ENCODE data around the gene RFC1.

DNA sequence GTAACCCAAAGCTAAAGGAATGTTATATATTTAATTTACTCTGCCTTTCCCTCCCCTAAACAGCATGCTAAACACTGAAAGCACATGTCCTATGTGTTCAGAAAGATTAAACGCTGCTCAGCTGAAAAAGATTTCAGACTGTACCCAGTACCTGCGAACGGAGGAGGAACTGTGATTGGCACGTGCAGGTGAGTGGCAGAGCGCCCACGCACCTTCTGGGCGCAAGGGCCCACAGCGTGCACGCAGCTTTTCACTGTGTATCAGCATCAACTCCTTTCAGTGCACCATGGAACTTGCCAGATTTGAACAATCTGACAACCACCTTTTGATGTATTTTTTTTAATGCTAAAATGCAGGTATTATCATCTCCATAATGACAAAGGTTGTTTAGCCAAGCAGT lies 87.7 kb downstream of the RFC1 start:
- no peak for TF ChIP-seq POLR2A (IDR thresholded peaks at IDR 0.05; ENCODE audit: extremely low read depth, insufficient read length)
- TF ChIP-seq, protein P1, sequence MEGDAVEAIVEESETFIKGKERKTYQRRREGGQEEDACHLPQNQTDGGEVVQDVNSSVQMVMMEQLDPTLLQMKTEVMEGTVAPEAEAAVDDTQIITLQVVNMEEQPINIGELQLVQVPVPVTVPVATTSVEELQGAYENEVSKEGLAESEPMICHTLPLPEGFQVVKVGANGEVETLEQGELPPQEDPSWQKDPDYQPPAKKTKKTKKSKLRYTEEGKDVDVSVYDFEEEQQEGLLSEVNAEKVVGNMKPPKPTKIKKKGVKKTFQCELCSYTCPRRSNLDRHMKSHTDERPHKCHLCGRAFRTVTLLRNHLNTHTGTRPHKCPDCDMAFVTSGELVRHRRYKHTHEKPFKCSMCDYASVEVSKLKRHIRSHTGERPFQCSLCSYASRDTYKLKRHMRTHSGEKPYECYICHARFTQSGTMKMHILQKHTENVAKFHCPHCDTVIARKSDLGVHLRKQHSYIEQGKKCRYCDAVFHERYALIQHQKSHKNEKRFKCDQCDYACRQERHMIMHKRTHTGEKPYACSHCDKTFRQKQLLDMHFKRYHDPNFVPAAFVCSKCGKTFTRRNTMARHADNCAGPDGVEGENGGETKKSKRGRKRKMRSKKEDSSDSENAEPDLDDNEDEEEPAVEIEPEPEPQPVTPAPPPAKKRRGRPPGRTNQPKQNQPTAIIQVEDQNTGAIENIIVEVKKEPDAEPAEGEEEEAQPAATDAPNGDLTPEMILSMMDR (IDR thresholded peaks at IDR 0.05; ENCODE audit: low read depth, low read length) = no peak
